NOMO-1 treated with dmso at 0.1 percent for 144 hours (cell line): Measurements from ENCODE around the gene MACROD2.

ENCODE experiments used
- DNase-seq: peaks from one replicate; lab custom pipeline; 2025; ENCODE audit not compliant: unreplicated experiment; lab: John Stamatoyannopoulos, UW

MACROD2 gene

GRCh38 chr20:14838663-14839628 is 843.6 kb downstream of the MACROD2 start:
- DNase-seq = no peak

- no peak for DNase-seq
Observed at GRCh38 chr20:14845199-14846160, 850.2 kb downstream of the MACROD2 start.

GRCh38 chr20:14848806-14849205 is 853.5 kb downstream of the MACROD2 start:
- DNase-seq = no peak

- DNase-seq = no peak
Observed at GRCh38 chr20:14853079-14853478, 857.8 kb downstream of the MACROD2 start.

- DNase-seq = no peak
Observed at GRCh38 chr20:14855171-14855570, 859.9 kb downstream of the MACROD2 start.

- DNase-seq = no peak
Observed at GRCh38 chr20:14859627-14860026, 864.3 kb downstream of the MACROD2 start.

GRCh38 chr20:14860410-14860814 is 865.1 kb downstream of the MACROD2 start:
- DNase-seq = no peak

- DNase-seq = no peak
Observed at GRCh38 chr20:14861028-14861699, 865.8 kb downstream of the MACROD2 start.

GRCh38 chr20:14865169-14865568 is 869.9 kb downstream of the MACROD2 start:
- DNase-seq = peak; percentile 41

GRCh38 chr20:14865731-14866130 is 870.4 kb downstream of the MACROD2 start:
- DNase-seq = no peak

- DNase-seq = no peak
Observed at GRCh38 chr20:14866841-14867514, 871.7 kb downstream of the MACROD2 start.

- DNase-seq = no peak
Observed at GRCh38 chr20:14877301-14878028, 882.1 kb downstream of the MACROD2 start.

- DNase-seq = no peak
Observed at GRCh38 chr20:14878676-14879019, 883.3 kb downstream of the MACROD2 start.

- DNase-seq = no peak
Observed at GRCh38 chr20:14879020-14879697, 883.8 kb downstream of the MACROD2 start.

- no peak for DNase-seq
Observed at GRCh38 chr20:14879839-14880238, 884.5 kb downstream of the MACROD2 start.

- DNase-seq = no peak
Observed at GRCh38 chr20:14881518-14881917, 886.2 kb downstream of the MACROD2 start.

- DNase-seq = peak; percentile 55
Observed at GRCh38 chr20:14882157-14882556, 886.8 kb downstream of the MACROD2 start.

- no peak for DNase-seq
Observed at GRCh38 chr20:14882846-14883245, 887.5 kb downstream of the MACROD2 start.

- DNase-seq = no peak
Observed at GRCh38 chr20:14883324-14883723, 888.0 kb downstream of the MACROD2 start.
